Activated T-helper 1 cell treated with anti-CD3 and anti-CD28 coated beads, Interleukin-12 subunit alpha, Interleukin-12 subunit beta, Interleukin-2, Interleukin-4 antibody, amounts not matched to agents 30 ng/mL and 10 ng/mL and 1 ng/mL, durations not matched to agents 14 hours and 24 hours and 36 hours (primary cell): ENCODE measurements around the gene FCER1G. TPM values are rescaled to one million over a fixed set of nuclear protein-coding genes. Genes with fewer than 3 reads are reported as not detected.
A peak's percentile ranks its signal among the peaks of the same experiment; 100 is the strongest.

Experiments used
- DNase-seq: peaks from one replicate; pipeline ENCODE4 v3.0.0; 2021; ENCODE audit warnings: low spot score
- H3K27ac Mint-ChIP-seq: one replicate; pipeline ENCODE4 v1.8.0; 2021; ENCODE audit warnings: mild to moderate bottlenecking, mixed read lengths
- H3K27me3 Mint-ChIP-seq: one replicate; pipeline ENCODE4 v1.8.0; 2022; ENCODE audit warnings: mild to moderate bottlenecking, moderate library complexity, mixed read lengths; ENCODE audit not compliant: insufficient read depth
- H3K36me3 Mint-ChIP-seq: one replicate; pipeline ENCODE4 v1.8.0; 2021; ENCODE audit warnings: low read depth, mixed read lengths
- H3K4me1 Mint-ChIP-seq: one replicate; pipeline ENCODE4 v1.8.0; 2021; ENCODE audit warnings: low read depth, mixed read lengths
- H3K4me3 Mint-ChIP-seq: one replicate; pipeline ENCODE4 v1.8.0; 2021; ENCODE audit warnings: mild to moderate bottlenecking, moderate library complexity, mixed read lengths
- H3K9me3 Mint-ChIP-seq: one replicate; pipeline ENCODE4 v1.8.0; 2021; ENCODE audit warnings: mixed read lengths
- intact Hi-C: fragments of 100-400 bp; cut with micrococcal nuclease; formaldehyde crosslinking; loops from one replicate; pipeline ENCODE4 v1.15.1; 2024
- total RNA-seq: library from RNA; stranded (reverse); gene quantifications from 2 replicates; pipeline ENCODE4 v1.2.3, GENCODE V29; 2022

Gene FCER1G
- total RNA-seq, 1 donor from 2014 or later: 1.5 TPM

DNA sequence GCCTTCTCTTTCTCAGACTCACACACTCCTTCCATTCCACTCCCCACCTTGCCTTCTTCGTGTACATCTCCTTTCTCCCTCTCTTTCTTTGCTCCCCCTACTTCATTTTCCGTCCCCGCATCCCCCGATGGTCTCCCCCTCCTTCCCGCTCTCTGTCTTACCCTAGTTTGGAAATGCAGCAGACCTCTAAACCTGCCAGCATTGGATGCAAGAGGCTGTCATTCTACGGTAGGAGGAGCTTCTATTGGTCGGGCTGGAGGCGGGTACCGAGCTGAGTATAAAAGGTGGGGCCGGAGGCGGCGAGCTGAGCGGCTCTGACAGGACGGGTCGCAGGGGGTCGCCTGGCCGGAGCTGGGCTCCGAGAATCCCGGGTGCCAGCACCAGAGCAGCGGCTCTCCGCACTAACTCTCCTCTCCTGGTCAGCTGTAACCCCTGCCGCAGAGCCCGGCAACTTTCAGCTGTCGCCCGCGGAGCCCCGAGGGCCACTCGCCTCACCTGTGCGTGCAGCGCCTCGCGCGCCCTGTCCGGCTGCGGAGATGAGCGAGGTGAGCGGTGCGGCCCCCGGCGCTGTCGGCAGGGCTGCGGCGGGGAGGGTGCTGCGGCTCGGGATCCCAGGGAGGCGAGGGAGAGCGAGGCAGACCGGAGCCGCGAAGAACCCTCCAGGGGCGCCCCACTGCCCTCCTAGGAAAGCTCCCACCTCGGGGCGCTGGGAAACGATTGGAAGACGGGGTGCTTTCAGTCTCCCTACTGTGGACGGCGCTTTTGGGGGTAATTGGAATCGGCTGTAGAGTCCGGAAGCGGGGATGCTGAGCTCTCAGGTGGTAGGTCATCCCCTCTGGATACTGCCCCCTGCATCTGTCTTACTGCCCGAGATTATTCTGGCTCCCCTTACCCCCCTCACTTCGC lies 43.6 kb downstream of the FCER1G start, which contains the start of gene PCP4L1:
Gene PCP4L1, plus strand, starts transcription at position 307 of the 906 bp plus-strand sequence. Its CDS starts 230 bp downstream, at position 537.
- peak; percentile 22 for DNase-seq
- H3K36me3 Mint-ChIP-seq: peaks cover 6% of the 10 kb centered on the region
- H3K4me1 Mint-ChIP-seq: peaks cover 16% of the 10 kb centered on the region
- H3K4me3 Mint-ChIP-seq: peak within 1 kb of the TSS; percentile 66
- intact Hi-C loops: no loop called here
- peaks cover 40% of the 10 kb centered on the region for H3K27me3 Mint-ChIP-seq
- H3K27ac Mint-ChIP-seq: no peak within 1 kb of the TSS
- peaks cover 20% of the 10 kb centered on the region for H3K9me3 Mint-ChIP-seq

GRCh38 chr1:161259345-161259702 lies 44.2 kb downstream of the FCER1G start:
- DNase-seq: no peak
- Mint-ChIP-seq H3K9me3 (peaks cover 20% of the 10 kb centered on the region), H3K27ac (no peak overlapping the region), H3K4me3 (peak overlapping the region; percentile 61), H3K27me3 (peaks cover 40% of the 10 kb centered on the region), H3K4me1 (peaks cover 16% of the 10 kb centered on the region), H3K36me3 (peaks cover 6% of the 10 kb centered on the region)
- intact Hi-C loops: no loop called here

GRCh38 chr1:161259765-161260164 lies 44.7 kb downstream of the FCER1G start:
- H3K36me3 Mint-ChIP-seq: peaks cover 6% of the 10 kb centered on the region
- H3K9me3 Mint-ChIP-seq: peaks cover 20% of the 10 kb centered on the region
- peaks cover 16% of the 10 kb centered on the region for H3K4me1 Mint-ChIP-seq
- H3K27ac Mint-ChIP-seq: no peak overlapping the region
- intact Hi-C loops: no loop called here
- peaks cover 40% of the 10 kb centered on the region for H3K27me3 Mint-ChIP-seq
- no peak for DNase-seq
- H3K4me3 Mint-ChIP-seq: peak overlapping the region; percentile 61

DNA sequence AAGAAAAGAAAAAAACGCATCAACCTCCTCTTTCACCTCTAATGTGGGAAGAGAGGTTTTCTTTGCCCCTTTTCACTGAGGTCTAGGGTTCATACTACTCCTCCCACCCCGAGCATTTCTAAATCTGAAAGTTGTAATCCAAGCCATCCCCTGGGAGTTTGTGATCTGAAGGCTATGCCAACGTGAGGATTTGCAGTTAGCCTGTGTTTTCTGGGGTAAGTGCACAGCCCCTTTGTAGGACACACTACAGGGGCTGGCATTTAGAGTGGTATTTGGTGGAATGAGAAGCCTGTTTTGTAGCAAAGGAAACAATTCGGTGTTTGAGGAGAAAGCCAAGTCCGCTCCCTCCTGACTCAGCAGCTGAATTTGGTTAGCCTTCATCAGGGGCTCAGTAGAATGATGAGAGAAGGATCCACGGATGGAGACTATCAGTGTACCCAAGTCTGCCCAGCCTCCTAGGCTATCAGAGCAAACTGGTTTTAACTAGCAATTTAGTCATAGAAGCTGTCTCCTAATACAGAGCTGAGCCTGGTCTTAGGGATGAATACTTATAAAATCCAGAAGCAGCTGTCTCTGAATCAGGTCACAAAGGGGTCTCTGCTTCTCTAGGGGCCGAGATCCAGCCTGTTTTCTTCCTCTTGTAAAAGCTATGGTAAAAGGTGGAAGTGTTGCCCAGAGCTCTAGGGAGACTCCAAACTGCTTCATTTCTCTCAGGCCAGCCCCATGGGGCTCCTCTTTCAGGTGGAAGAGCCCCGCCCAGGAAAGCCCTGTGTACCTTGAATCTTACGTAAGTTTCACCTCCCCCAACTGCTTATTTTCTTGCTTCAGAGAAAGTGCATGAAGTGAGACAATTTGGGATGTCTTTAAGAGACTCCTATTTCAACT lies 45.5 kb downstream of the FCER1G start:
- no peak overlapping the region for H3K27ac Mint-ChIP-seq
- peaks cover 43% of the 10 kb centered on the region for H3K27me3 Mint-ChIP-seq
- intact Hi-C loops: no loop called here
- peaks cover 16% of the 10 kb centered on the region for H3K4me1 Mint-ChIP-seq
- H3K9me3 Mint-ChIP-seq: peaks cover 20% of the 10 kb centered on the region
- no peak for DNase-seq
- peaks cover 6% of the 10 kb centered on the region for H3K36me3 Mint-ChIP-seq
- no peak overlapping the region for H3K4me3 Mint-ChIP-seq

DNA sequence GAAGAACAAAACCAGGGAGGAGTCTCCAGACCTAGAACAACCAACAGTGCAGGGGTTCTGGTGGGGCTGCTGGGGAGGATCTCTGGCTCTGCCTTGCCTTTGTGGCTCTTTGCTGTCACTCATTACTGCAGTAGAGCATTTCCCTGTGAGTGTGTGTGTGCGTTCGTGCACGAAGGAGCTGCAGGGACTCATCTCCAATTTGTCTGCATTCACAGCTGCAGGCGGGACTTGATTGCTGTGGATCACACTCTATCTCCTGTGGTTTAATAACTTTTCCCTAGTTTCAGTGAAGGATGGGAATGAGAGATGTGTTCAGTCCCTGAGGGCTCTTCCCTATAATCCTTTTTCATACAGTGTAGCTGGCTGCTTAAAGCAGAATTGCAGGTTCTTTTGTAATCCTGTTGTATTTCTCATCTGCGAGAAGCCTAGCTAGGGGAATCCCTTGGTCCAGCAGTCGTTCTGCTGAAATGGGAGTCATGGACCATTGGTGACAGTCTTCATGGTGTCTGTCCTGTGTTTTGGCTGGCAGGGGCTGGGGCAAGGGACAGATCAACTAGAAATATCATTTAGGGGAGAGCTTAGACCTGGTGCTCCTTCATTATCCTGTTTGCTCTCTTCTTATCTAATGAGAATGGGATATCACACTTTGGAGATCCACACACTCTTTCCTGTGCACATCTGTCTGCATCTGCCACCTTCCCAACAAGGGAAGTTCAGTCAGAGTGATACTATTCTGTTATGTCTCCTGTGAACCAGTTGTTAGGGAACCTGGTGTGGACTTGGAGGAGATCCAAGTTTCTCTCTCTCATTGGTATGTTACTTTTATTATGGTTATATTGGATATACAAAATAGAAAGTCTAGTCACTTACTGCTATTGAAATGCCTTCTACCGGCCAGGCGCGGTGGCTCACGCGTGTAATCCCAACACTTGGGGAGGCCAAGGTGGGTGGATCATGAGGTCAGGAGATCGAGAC lies 46.5 kb downstream of the FCER1G start:
- peaks cover 6% of the 10 kb centered on the region for H3K36me3 Mint-ChIP-seq
- H3K27me3 Mint-ChIP-seq: peaks cover 42% of the 10 kb centered on the region
- intact Hi-C loops: no loop called here

DNA sequence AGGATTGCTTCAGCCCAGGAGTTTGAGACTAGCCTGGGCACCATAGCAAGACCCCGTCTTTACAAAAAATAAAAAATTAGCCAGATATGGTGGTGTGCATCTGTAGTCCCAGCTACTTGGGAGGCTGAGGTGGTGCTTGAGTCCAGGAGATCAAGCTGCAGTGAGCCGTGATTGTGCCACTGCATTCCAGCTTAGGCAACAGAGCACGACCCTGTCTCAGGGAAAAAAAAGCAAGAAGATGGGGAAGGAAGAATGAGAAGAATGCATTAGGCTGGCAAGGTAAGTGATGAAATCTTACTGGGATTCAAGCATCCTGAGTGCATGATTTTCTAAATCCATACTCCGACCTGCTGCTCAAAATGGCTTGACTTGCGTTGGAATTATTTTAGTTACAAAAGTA lies 50.2 kb downstream of the FCER1G start:
- no peak overlapping the region for H3K4me3 Mint-ChIP-seq
- intact Hi-C loops: no loop called here
- H3K27ac Mint-ChIP-seq: no peak overlapping the region
- DNase-seq: no peak
- H3K4me1 Mint-ChIP-seq: no peaks in the 10 kb centered on the region
- H3K9me3 Mint-ChIP-seq: no peaks in the 10 kb centered on the region
- H3K36me3 Mint-ChIP-seq: no peaks in the 10 kb centered on the region
- peaks cover 21% of the 10 kb centered on the region for H3K27me3 Mint-ChIP-seq

More for the DNA sequence above, 46.5 kb downstream of the FCER1G start:
- no peak overlapping the region for H3K4me3 Mint-ChIP-seq
- no peak for DNase-seq
- H3K27ac Mint-ChIP-seq: no peak overlapping the region
- H3K9me3 Mint-ChIP-seq: peaks cover 20% of the 10 kb centered on the region
- H3K4me1 Mint-ChIP-seq: peaks cover 16% of the 10 kb centered on the region

DNA sequence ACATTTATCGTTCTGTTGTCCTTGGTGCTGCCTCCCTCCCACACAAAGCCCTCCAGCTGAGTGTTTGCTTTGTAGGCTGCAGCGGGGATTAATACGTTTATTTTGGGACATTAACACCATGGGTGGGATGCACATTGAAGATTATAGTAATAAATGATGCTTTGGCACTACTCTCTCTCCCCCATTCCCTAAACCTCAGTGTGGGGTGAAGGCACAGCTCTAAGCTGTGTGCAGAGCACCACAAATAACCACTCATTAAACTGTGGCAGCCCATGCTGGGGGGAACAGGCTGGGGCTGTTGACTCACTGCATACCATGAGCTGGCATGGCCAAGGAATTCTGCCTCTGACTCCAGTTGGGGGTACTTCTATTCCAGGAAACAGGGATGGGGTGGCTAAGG lies 51.1 kb downstream of the FCER1G start:
- H3K36me3 Mint-ChIP-seq: no peaks in the 10 kb centered on the region
- no peak overlapping the region for H3K4me3 Mint-ChIP-seq
- peaks cover 14% of the 10 kb centered on the region for H3K27me3 Mint-ChIP-seq
- H3K4me1 Mint-ChIP-seq: no peaks in the 10 kb centered on the region
- H3K27ac Mint-ChIP-seq: no peak overlapping the region
- intact Hi-C loops: no loop called here
- DNase-seq: no peak
- H3K9me3 Mint-ChIP-seq: no peaks in the 10 kb centered on the region

DNA sequence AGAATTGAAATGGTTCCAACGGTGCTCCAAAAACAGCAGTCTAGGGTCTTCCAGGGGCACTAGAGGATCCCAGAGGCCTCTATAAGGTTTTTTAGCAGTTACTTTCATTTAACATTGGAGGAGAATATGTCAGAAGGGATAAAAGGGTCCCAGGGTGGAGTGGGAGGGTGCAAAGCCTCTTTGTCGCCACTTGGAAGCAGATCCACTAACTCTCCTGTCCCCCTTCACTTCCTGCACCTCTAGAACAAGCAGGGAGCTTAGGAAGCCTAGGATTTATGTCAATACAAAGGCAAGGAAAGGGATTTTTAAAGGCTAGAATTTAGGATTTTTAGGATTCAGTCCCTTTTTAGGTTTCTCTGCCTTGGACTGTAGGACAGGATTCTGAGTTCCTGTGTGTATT lies 51.7 kb downstream of the FCER1G start:
- Mint-ChIP-seq H3K4me1 (no peaks in the 10 kb centered on the region), H3K4me3 (no peak overlapping the region), H3K36me3 (no peaks in the 10 kb centered on the region), H3K27ac (no peak overlapping the region), H3K9me3 (no peaks in the 10 kb centered on the region), H3K27me3 (peaks cover 8% of the 10 kb centered on the region)
- no peak for DNase-seq
- intact Hi-C loops: no loop called here

- DNase-seq: no peak
- intact Hi-C loops: no loop called here
- Mint-ChIP-seq H3K36me3 (no peaks in the 10 kb centered on the region), H3K9me3 (no peaks in the 10 kb centered on the region), H3K4me1 (no peaks in the 10 kb centered on the region), H3K27me3 (peaks cover 6% of the 10 kb centered on the region), H3K4me3 (no peak overlapping the region), H3K27ac (no peak overlapping the region)
Observed at GRCh38 chr1:161267321-161267720, 52.2 kb downstream of the FCER1G start.

Other genes starting within 250 kb of the FCER1G start
- gene F11R, start 194.1 kb upstream of the FCER1G start, total RNA-seq: 11.9 and 13.5 TPM in 2 replicates
- 40.5 and 43.3 TPM in 2 replicates for gene TSTD1, start 176.3 kb upstream of the FCER1G start, total RNA-seq
- 50.6 and 51.5 TPM in 2 replicates for gene USF1, start 169.3 kb upstream of the FCER1G start, total RNA-seq
- 149 and 151 TPM in 2 replicates for gene ARHGAP30, start 145.4 kb upstream of the FCER1G start, total RNA-seq
- not detected in 2 replicates for gene NECTIN4, start 125.7 kb upstream of the FCER1G start, total RNA-seq
- not detected in 2 replicates for gene KLHDC9, start 116.9 kb upstream of the FCER1G start, total RNA-seq
- gene PFDN2, start 97.3 kb upstream of the FCER1G start, total RNA-seq: 147 and 164 TPM in 2 replicates
- gene NIT1, start 97.2 kb upstream of the FCER1G start, total RNA-seq: 51.3 and 56.3 TPM in 2 replicates
- 44.5 and 48.0 TPM in 2 replicates for gene DEDD, start 82.6 kb upstream of the FCER1G start, total RNA-seq
- gene UFC1, start 61.3 kb upstream of the FCER1G start, total RNA-seq: 86.3 and 94.5 TPM in 2 replicates
- 32.9 and 38.2 TPM in 2 replicates for gene USP21, start 55.8 kb upstream of the FCER1G start, total RNA-seq
- gene PPOX, start 48.9 kb upstream of the FCER1G start, total RNA-seq: 25.1 and 26.0 TPM in 2 replicates
- 66.4 and 68.2 TPM in 2 replicates for gene B4GALT3, start 37.8 kb upstream of the FCER1G start, total RNA-seq
- gene ADAMTS4, start 16.2 kb upstream of the FCER1G start, total RNA-seq: 0.23 and 0.24 TPM in 2 replicates
- 72.9 and 84.1 TPM in 2 replicates for gene NDUFS2, start 12.9 kb upstream of the FCER1G start, total RNA-seq
- gene APOA2, start 8.3 kb downstream of the FCER1G start, total RNA-seq: not detected in 2 replicates
- gene TOMM40L, start 10.8 kb downstream of the FCER1G start, total RNA-seq: 25.3 and 28.0 TPM in 2 replicates
- gene NR1I3, start 22.9 kb downstream of the FCER1G start, total RNA-seq: not detected in 2 replicates
- 0.20 TPM in 1 of 2 replicates, not detected in the other for gene PCP4L1, start 43.5 kb downstream of the FCER1G start, total RNA-seq
- 3.0 and 4.0 TPM in 2 replicates for gene MPZ, start 94.7 kb downstream of the FCER1G start, total RNA-seq
- gene SDHC, start 99.1 kb downstream of the FCER1G start, total RNA-seq: 157 and 162 TPM in 2 replicates
- gene CFAP126, start 152.6 kb downstream of the FCER1G start, total RNA-seq: not detected in 2 replicates